Right atrium auricular region (tissue), 2 donors: ENCODE results near the gene METTL24. TPM values are rescaled to one million over a fixed set of nuclear protein-coding genes. Genes with fewer than 3 reads are reported as not detected.

ENCODE experiments used
- DNase-seq: peaks from one replicate; pipeline ENCODE4 v3.0.0-alpha.2; 2019; ENCODE audit warnings: low spot score
- H3K27ac ChIP-seq, 2 donors: fragments of 200-600 bp; sonication (generic); 1 replicate in 1 of 2; 2 replicates in 1 of 2; pipeline ENCODE4 v1.5.1; 2016 to 2019
- H3K27me3 ChIP-seq, 2 donors: fragments of 200-600 bp; sonication (generic); one replicate each; pipeline versions ENCODE4 v1.5.1 to v1.6.0; 2017 to 2019
- H3K36me3 ChIP-seq: fragments of 200-600 bp; sonication (generic); one replicate; pipeline ENCODE4 v1.5.1; 2016
- H3K4me1 ChIP-seq, 2 donors: fragments of 200-600 bp; sonication (generic); one replicate each; pipeline versions ENCODE4 v1.5.1 to v1.6.0; 2017 to 2019
- H3K4me3 ChIP-seq, 2 donors: fragments of 200-600 bp; sonication (generic); 1 replicate in 1 of 2; 2 replicates in 1 of 2; pipeline ENCODE4 v1.5.1; 2017 to 2019; ENCODE audit warnings: mild to moderate bottlenecking in 1 of 2, moderate library complexity in 1 of 2
- H3K9me3 ChIP-seq, 2 donors: fragments of 200-600 bp; sonication (generic); one replicate each; pipeline ENCODE4 v1.5.1; 2019
- total RNA-seq, 2 donors: library from RNA; depleted of rRNA; stranded (reverse); fragments of >200 nt; gene quantifications; one replicate each; pipeline ENCODE4 v1.1.0, GENCODE V29; 2016
- TF ChIP-seq, protein P1 (sequence below), 2 donors: fragments of 200-600 bp; sonication (generic); IDR thresholded peaks; one replicate each; pipeline ENCODE4 v1.5.1; 2019; ENCODE audit warnings: antibody characterized with exemption in 2 of 2

METTL24 gene
- total RNA-seq, 2 donors from 2014 or later, result 1.2 to 1.5 TPM

DNA sequence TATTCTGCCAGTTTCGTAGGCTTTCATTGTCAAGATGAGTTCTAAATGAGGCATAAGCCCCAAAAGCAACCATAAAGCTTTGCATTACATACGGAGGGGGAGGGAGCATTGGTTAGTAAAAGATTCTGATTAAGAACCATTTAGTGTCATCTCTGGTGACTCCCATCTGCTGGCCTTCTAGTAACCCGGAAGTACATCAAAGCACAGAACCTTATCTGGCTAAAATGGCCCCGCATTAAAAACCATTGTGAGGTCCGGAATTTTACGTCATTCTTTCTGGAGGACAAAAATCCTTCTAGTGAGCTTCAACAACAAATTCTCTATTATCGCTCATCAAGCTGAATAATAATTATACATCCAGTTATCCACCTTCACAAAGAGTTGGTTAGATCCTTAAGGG lies 37.8 kb downstream of the METTL24 start:
- Histone ChIP-seq H3K36me3 (no peaks in the 10 kb centered on the region), H3K4me1 (no peaks in the 10 kb centered on the region), H3K27ac (no peak overlapping the region), H3K4me3 (no peak overlapping the region), H3K27me3 (no peaks in the 10 kb centered on the region), H3K9me3 (no peaks in the 10 kb centered on the region)
- DNase-seq, result no peak
- TF ChIP-seq, protein P1, sequence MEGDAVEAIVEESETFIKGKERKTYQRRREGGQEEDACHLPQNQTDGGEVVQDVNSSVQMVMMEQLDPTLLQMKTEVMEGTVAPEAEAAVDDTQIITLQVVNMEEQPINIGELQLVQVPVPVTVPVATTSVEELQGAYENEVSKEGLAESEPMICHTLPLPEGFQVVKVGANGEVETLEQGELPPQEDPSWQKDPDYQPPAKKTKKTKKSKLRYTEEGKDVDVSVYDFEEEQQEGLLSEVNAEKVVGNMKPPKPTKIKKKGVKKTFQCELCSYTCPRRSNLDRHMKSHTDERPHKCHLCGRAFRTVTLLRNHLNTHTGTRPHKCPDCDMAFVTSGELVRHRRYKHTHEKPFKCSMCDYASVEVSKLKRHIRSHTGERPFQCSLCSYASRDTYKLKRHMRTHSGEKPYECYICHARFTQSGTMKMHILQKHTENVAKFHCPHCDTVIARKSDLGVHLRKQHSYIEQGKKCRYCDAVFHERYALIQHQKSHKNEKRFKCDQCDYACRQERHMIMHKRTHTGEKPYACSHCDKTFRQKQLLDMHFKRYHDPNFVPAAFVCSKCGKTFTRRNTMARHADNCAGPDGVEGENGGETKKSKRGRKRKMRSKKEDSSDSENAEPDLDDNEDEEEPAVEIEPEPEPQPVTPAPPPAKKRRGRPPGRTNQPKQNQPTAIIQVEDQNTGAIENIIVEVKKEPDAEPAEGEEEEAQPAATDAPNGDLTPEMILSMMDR (IDR thresholded peaks at IDR 0.05), result no peak

DNA sequence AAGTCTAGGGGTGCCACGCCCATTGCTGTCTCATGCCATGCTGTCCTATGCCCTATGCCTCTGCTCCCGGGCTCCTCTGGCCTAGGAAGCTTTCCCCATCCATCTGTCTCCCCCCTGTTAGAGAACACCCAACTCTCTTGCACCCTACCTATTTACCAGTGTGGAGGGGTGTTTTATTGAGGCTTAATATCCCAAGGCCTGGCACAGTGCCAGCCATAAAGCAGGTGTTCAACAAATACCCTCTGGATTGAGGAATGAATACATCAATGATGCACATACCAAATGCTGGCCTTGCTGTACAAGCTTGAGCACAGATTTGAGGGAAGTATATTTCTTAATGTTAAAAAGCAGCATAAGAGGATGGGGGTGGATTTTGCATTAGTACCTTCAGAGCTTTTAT lies 38.3 kb downstream of the METTL24 start:
- no peaks in the 10 kb centered on the region for H3K27me3 ChIP-seq
- DNase-seq, result no peak
- H3K9me3 ChIP-seq, result no peaks in the 10 kb centered on the region
- no peaks in the 10 kb centered on the region for H3K36me3 ChIP-seq
- TF ChIP-seq, protein P1 (IDR thresholded peaks at IDR 0.05), result no peak
- H3K4me1 ChIP-seq, result no peaks in the 10 kb centered on the region
- H3K4me3 ChIP-seq, result no peak overlapping the region
- no peak overlapping the region for H3K27ac ChIP-seq

DNA sequence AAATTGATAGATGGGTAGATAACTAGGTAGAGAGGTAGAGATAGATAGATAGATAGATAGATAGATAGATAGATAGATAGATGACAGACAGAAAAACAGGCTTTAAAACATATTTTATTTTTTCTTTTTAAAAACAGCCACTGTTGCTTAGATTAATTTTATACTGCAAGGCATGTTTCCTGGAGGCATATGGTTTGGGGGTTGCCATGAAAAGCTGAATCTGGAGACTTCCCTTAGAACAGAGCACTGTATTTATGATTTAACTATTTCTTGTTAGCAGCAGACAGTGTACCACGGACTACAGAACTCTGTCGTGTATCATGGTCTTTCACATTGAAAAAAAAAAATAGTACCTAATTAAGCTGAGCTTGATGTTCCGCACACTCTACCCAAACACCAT lies 38.8 kb downstream of the METTL24 start:
- H3K9me3 ChIP-seq, result no peaks in the 10 kb centered on the region
- no peak overlapping the region for H3K4me3 ChIP-seq
- no peak overlapping the region for H3K27ac ChIP-seq
- H3K36me3 ChIP-seq, result no peaks in the 10 kb centered on the region
- no peaks in the 10 kb centered on the region for H3K27me3 ChIP-seq
- TF ChIP-seq, protein P1 (IDR thresholded peaks at IDR 0.05), result no peak
- DNase-seq, result no peak
- no peaks in the 10 kb centered on the region for H3K4me1 ChIP-seq

DNA sequence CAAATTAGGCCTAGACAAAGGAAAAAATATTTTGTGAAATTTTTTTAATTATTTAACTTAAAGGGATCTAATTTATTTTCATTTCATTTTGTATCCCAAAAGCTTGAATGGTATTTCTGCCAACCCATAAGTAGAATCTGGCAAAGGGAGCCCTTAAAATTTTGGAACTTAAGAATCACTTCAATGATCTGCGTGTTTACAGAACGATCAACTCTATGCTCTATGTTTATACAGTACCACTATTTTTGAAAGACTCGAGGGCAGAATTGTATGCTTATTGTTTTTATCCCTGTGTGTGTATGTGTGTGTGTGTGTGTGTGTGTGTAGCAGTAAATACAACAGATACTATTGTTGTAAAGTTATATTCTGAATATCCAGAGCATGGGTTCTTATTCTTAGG lies 39.2 kb downstream of the METTL24 start:
- Histone ChIP-seq H3K9me3 (no peaks in the 10 kb centered on the region), H3K4me3 (no peak overlapping the region), H3K4me1 (no peaks in the 10 kb centered on the region), H3K27me3 (no peaks in the 10 kb centered on the region), H3K36me3 (no peaks in the 10 kb centered on the region), H3K27ac (no peak overlapping the region)
- DNase-seq, result no peak
- TF ChIP-seq, protein P1 (IDR thresholded peaks at IDR 0.05), result no peak

DNA sequence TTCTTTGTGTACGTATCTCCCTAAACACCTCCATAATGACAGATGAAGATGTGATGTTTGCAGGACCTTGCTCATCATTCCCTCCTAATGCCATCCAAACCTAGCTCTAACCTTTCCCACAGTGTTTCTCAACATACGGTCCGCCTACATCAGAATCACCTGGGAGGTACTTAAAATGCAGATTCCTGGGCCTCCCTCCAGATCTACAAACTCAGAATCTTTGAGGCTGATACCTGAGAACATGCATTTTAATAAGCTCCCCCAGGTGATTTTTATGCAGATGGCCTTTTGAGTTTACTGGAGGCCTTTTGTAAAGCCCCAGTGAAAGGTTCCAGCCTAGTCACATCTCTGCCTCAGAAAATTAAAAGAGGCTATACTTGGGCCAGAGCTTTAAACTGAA lies 40.5 kb downstream of the METTL24 start:
- DNase-seq, result no peak
- Histone ChIP-seq H3K4me3 (no peak overlapping the region), H3K27me3 (no peaks in the 10 kb centered on the region), H3K27ac (no peak overlapping the region), H3K36me3 (no peaks in the 10 kb centered on the region), H3K9me3 (no peaks in the 10 kb centered on the region), H3K4me1 (no peaks in the 10 kb centered on the region)
- TF ChIP-seq, protein P1 (IDR thresholded peaks at IDR 0.05), result no peak

DNA sequence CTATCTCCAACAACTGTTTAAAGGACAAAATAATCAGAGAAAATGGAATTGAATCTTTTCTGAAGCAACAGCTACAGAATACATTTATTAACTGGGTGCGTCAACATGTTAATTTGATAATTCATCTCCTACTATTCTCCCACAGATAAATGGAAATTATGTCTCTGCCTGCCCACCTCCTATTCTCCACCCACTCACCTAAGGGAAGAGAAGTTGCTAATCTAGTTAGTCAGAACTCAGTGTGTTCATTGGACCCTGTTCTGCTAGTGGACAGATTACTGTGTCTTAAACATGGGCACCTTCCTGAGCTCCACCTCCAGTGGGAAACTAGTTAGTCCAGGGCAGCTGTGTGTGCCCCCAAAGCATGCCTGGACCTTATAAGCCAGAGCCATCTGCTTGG lies 41.0 kb downstream of the METTL24 start:
- H3K9me3 ChIP-seq, result no peaks in the 10 kb centered on the region
- DNase-seq, result no peak
- no peaks in the 10 kb centered on the region for H3K36me3 ChIP-seq
- TF ChIP-seq, protein P1 (IDR thresholded peaks at IDR 0.05), result no peak
- H3K4me3 ChIP-seq, result no peak overlapping the region
- no peak overlapping the region for H3K27ac ChIP-seq
- no peaks in the 10 kb centered on the region for H3K27me3 ChIP-seq
- no peaks in the 10 kb centered on the region for H3K4me1 ChIP-seq
